ENCODE data around the gene RBM15B.
"Not testable (repeated sequence)": the region's sequence is repeated elsewhere in the genome, so short reads cannot be mapped to it uniquely, and the experiment has no call there.

The RBM15B gene

GRCh38 chr3:51385621-51386091 lies 5.4 kb upstream of the RBM15B start:
- peak in 1 of 2 donors; percentile 61 for DNase-seq (ENCODE audit: low spot score in 2 of 2)
- peak overlapping the region; percentile 100 for H3K27ac Mint-ChIP-seq
- H3K36me3 Mint-ChIP-seq, result peaks cover 70% of the 10 kb centered on the region
- no peaks in the 10 kb centered on the region for H3K9me3 Mint-ChIP-seq
- no peak for ATAC-seq
- peaks cover 60% of the 10 kb centered on the region for H3K4me1 Mint-ChIP-seq
- peak overlapping the region; percentile 98 for H3K4me3 Mint-ChIP-seq

GRCh38 chr3:51386159-51386851 lies 4.8 kb upstream of the RBM15B start:
- peak overlapping the region; percentile 98 for H3K4me3 Mint-ChIP-seq
- H3K9me3 Mint-ChIP-seq, result no peaks in the 10 kb centered on the region
- no peak for ATAC-seq
- peaks cover 73% of the 10 kb centered on the region for H3K36me3 Mint-ChIP-seq
- peaks cover 62% of the 10 kb centered on the region for H3K4me1 Mint-ChIP-seq
- no peak for DNase-seq (ENCODE audit: low spot score in 2 of 2)
- H3K27ac Mint-ChIP-seq, result peak overlapping the region; percentile 100

DNA sequence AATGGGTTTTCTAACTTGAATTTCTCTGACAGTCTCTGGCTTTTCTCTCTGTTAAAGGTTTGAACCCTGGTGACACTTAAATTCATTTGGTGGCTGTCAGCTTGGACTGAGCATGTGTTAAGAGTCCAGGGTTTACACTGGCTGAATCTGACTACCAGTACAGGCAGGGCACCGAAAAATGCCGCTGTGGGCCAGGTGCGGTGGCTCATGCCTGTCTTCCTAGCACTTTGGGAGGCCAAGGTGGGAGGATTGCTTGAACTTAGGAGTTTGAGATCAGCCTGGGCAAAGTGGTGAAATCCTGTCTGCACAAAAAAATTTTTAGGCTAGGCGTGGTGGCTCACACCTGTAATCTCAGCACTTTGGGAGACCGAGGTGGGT lies 4.2 kb upstream of the RBM15B start:
- peak in 1 of 2 donors; percentile 48 for DNase-seq (ENCODE audit: low spot score in 2 of 2)
- no peak for ATAC-seq
- Mint-ChIP-seq H3K27ac (peak overlapping the region; percentile 100), H3K4me3 (peak overlapping the region; percentile 98), H3K4me1 (peaks cover 62% of the 10 kb centered on the region), H3K9me3 (no peaks in the 10 kb centered on the region), H3K36me3 (peaks cover 77% of the 10 kb centered on the region)

DNA sequence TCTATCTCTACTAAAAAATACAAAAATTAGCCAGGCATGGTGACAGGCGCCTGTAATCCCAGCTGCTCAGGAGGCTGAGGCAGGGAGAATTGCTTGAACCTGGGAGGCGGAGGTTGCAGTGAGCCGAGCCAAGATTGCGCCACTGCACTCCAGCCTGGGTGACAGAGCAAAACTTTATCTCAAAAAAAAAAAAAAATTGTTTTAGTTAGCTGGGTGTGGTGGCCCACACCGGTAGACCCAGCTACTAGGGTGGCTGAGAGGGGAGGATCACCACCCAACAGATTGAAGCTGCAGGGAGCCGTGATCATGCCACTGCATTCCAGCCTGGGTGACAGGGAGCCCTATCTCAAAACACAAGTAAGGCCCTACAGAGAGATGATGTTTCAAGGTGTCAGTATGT lies 3.8 kb upstream of the RBM15B start:
- H3K4me3 Mint-ChIP-seq, result peak overlapping the region; percentile 98
- not testable (repeated sequence) for DNase-seq (ENCODE audit: low spot score in 2 of 2)

DNA sequence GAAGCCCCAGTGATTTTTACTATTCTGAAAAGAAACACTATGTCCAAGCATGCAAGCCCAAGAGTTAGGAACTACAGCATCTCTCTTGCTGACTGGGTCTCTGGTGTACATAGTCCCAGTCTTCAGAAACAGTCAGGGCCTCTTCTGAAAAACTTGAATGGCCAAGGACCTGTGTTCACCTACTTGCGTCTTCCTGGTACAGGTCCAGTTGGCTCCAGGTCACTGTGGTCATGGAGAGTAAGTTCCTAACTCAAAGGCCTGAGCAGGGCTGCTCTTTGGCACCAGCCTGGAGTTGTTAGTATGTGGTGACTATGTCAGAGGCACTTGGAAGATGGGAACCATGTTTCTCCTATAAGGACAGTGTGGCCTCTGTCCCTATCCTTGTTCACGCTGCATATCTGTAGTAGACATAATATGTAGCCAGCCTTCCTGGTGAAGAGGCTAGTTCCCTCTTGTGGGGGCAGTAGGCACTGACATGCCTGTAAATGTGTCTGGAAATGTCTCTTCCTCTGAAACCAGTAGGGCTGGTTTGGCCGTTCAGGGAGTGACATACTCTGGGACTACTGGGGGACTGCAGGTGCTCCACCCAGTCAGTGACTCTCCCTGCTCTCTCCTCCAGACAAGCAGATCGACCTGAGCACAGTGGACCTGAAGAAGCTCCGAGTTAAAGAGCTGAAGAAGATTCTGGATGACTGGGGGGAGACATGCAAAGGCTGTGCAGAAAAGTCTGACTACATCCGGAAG lies 2.6 kb upstream of the RBM15B start:
- H3K27ac Mint-ChIP-seq, result peak overlapping the region; percentile 82
- ATAC-seq, result no peak
- peak overlapping the region; percentile 98 for H3K4me3 Mint-ChIP-seq
- no peaks in the 10 kb centered on the region for H3K9me3 Mint-ChIP-seq
- peaks cover 65% of the 10 kb centered on the region for H3K4me1 Mint-ChIP-seq
- peaks cover 90% of the 10 kb centered on the region for H3K36me3 Mint-ChIP-seq
- peak in 1 of 2 donors; percentile 48 for DNase-seq (ENCODE audit: low spot score in 2 of 2)

More for the DNA sequence above, 3.8 kb upstream of the RBM15B start:
- Mint-ChIP-seq H3K4me1 (peaks cover 62% of the 10 kb centered on the region), H3K27ac (peak overlapping the region; percentile 82), H3K36me3 (peaks cover 82% of the 10 kb centered on the region)
- not testable (repeated sequence) for H3K9me3 Mint-ChIP-seq, ATAC-seq

- DNase-seq (ENCODE audit: low spot score in 2 of 2), result peak; percentile 21 to 75
- no peaks in the 10 kb centered on the region for H3K9me3 Mint-ChIP-seq
- ATAC-seq, result no peak
- H3K4me1 Mint-ChIP-seq, result peaks cover 67% of the 10 kb centered on the region
- H3K36me3 Mint-ChIP-seq, result peaks cover 90% of the 10 kb centered on the region
- H3K4me3 Mint-ChIP-seq, result peak overlapping the region; percentile 16
- H3K27ac Mint-ChIP-seq, result peak overlapping the region; percentile 82
Measured at GRCh38 chr3:51389423-51390183, 1.5 kb upstream of the RBM15B start.

DNA sequence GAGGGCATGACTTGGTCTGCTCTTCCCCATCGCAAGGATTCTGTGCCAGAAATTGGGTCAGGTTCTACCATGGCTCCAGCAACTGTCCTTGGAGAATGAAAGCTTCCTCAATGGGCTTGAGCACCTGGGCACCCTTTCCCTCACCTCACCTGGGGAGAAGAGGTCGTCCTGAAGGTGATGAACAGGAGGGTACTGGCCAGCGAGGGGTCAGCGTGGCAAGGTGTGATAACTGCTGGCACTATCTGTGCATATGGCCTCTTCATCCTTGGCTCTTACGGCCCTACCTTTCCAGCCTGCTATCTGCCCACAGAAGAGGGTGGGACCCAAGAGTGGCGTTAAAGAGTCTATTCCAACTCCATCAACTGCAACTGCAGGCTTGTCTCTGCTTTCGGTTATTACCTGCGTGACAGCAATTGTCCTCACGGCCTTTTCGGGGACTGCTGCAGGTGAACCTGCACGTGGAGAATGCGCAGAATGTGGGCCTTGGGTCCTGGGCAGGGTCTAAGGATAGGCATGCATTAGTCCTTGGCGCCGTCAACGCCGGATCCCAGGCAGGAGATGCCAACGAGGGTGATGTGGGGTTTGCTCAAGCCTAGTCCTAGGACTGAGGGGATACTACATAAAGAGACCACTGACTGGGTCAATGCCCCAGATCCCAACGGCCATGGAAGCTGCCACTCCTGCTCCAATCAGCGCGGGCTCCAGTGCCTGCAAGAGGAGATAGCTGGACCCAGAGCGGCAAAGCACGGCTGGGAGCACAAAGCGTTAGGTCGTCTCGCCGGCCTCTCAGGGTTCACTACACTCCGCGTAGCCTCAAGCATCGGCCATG lies 625 bp upstream of the RBM15B start:
- peaks cover 90% of the 10 kb centered on the region for H3K36me3 Mint-ChIP-seq
- ATAC-seq (peak; percentile 2), DNase-seq (ENCODE audit: low spot score in 2 of 2) (no peak)
- no peaks in the 10 kb centered on the region for H3K9me3 Mint-ChIP-seq
- peak overlapping the region; percentile 68 for H3K4me3 Mint-ChIP-seq
- H3K27ac Mint-ChIP-seq, result peak overlapping the region; percentile 82
- H3K4me1 Mint-ChIP-seq, result peaks cover 76% of the 10 kb centered on the region

DNA sequence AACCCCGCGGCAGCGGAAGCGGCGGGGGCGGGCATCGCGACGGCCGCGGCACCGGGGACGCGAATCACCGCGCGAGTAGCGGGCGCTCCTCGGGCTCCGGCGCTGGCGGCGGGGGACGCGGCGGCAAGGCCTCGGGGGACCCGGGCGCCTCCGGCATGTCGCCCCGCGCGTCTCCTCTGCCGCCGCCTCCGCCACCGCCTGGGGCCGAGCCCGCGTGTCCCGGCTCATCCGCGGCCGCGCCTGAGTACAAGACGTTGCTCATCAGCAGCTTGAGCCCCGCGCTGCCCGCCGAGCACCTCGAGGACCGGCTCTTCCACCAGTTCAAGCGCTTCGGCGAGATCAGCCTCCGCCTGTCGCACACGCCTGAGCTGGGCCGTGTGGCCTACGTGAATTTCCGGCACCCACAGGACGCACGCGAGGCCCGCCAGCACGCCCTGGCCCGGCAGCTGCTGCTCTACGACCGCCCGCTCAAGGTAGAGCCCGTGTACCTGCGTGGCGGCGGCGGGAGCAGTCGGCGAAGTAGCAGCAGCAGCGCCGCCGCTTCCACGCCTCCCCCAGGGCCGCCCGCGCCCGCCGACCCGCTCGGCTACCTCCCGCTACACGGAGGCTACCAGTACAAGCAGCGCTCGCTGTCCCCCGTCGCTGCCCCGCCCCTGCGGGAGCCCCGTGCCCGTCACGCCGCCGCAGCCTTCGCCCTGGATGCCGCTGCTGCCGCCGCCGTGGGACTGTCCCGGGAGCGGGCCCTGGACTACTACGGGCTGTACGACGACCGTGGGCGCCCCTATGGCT lies 675 bp downstream of the RBM15B start:
- peak overlapping the region; percentile 93 for H3K27ac Mint-ChIP-seq
- H3K9me3 Mint-ChIP-seq, result no peaks in the 10 kb centered on the region
- peak; percentile 34 to 78 for DNase-seq (ENCODE audit: low spot score in 2 of 2)
- peaks cover 90% of the 10 kb centered on the region for H3K36me3 Mint-ChIP-seq
- peak; percentile 29 for ATAC-seq
- peak overlapping the region; percentile 68 for H3K4me3 Mint-ChIP-seq
- peaks cover 73% of the 10 kb centered on the region for H3K4me1 Mint-ChIP-seq

DNA sequence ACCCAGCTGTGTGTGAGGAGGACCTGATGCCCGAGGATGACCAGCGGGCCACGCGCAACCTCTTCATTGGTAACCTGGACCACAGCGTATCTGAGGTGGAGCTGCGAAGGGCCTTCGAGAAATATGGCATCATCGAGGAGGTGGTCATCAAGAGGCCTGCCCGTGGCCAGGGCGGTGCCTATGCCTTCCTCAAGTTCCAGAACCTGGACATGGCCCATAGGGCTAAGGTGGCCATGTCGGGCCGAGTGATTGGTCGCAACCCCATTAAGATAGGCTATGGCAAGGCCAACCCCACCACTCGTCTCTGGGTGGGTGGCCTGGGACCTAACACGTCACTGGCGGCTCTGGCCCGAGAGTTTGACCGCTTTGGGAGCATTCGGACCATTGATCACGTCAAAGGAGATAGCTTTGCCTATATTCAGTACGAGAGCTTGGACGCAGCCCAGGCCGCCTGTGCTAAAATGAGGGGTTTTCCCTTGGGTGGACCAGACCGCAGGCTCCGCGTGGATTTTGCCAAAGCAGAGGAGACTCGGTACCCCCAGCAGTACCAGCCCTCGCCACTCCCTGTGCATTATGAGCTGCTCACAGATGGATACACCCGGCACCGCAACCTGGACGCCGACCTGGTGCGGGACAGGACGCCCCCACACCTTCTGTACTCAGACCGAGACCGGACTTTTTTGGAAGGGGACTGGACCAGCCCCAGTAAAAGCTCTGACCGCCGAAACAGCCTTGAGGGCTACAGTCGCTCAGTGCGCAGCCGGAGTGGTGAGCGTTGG lies 1.5 kb downstream of the RBM15B start:
- DNase-seq (ENCODE audit: low spot score in 2 of 2) (no peak), ATAC-seq (no peak)
- Mint-ChIP-seq H3K27ac (peak overlapping the region; percentile 93), H3K36me3 (peaks cover 90% of the 10 kb centered on the region), H3K9me3 (no peaks in the 10 kb centered on the region), H3K4me1 (peaks cover 75% of the 10 kb centered on the region), H3K4me3 (peak overlapping the region; percentile 68)

- H3K9me3 Mint-ChIP-seq, result no peaks in the 10 kb centered on the region
- H3K4me3 Mint-ChIP-seq, result peak overlapping the region; percentile 68
- H3K4me1 Mint-ChIP-seq, result peaks cover 71% of the 10 kb centered on the region
- ATAC-seq, result no peak
- peak overlapping the region; percentile 93 for H3K27ac Mint-ChIP-seq
- H3K36me3 Mint-ChIP-seq, result peaks cover 90% of the 10 kb centered on the region
- no peak for DNase-seq (ENCODE audit: low spot score in 2 of 2)
Measured at GRCh38 chr3:51393134-51393495, 2.0 kb downstream of the RBM15B start.

DNA sequence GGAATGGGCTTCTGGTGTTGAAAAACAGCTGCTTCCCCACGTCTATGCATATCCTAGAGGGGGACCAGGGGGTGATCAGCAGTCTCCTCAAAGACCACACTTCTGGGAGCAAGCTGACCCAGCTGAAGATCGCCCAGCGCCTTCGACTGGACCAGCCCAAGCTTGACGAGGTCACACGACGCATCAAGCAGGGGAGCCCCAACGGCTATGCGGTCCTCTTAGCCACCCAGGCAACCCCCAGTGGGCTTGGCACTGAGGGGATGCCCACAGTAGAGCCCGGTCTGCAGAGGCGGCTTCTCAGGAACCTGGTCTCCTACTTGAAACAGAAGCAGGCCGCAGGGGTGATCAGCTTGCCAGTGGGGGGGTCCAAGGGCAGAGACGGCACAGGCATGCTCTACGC lies 2.5 kb downstream of the RBM15B start:
- Mint-ChIP-seq H3K4me3 (peak overlapping the region; percentile 68), H3K27ac (peak overlapping the region; percentile 93), H3K4me1 (peaks cover 66% of the 10 kb centered on the region), H3K9me3 (no peaks in the 10 kb centered on the region), H3K36me3 (peaks cover 89% of the 10 kb centered on the region)
- ATAC-seq (no peak), DNase-seq (ENCODE audit: low spot score in 2 of 2) (no peak)

- no peak for DNase-seq (ENCODE audit: low spot score in 2 of 2)
- H3K36me3 Mint-ChIP-seq, result peaks cover 89% of the 10 kb centered on the region
Measured at GRCh38 chr3:51394541-51394940, 3.5 kb downstream of the RBM15B start.

GRCh38 chr3:51395493-51396213 lies 4.6 kb downstream of the RBM15B start:
- Mint-ChIP-seq H3K4me3 (no peak overlapping the region), H3K9me3 (no peaks in the 10 kb centered on the region), H3K36me3 (peaks cover 94% of the 10 kb centered on the region), H3K27ac (peak overlapping the region; percentile 93), H3K4me1 (peaks cover 46% of the 10 kb centered on the region)
- ATAC-seq, result no peak
- no peak for DNase-seq (ENCODE audit: low spot score in 2 of 2)

More at GRCh38 chr3:51394541-51394940, 3.5 kb downstream of the RBM15B start:
- Mint-ChIP-seq H3K4me1 (peaks cover 57% of the 10 kb centered on the region), H3K9me3 (no peaks in the 10 kb centered on the region), H3K4me3 (peak overlapping the region; percentile 68), H3K27ac (peak overlapping the region; percentile 93)
- no peak for ATAC-seq
